Central memory CD4-positive, alpha-beta T cell (primary cell): ENCODE results near the gene DIPK2B.

ENCODE experiments used
- DNase-seq: peaks from one replicate; pipeline ENCODE4 v3.0.0; 2022

Gene DIPK2B

GRCh38 chrX:45157647-45158046 is 43.0 kb downstream of the DIPK2B start:
- DNase-seq: no peak

- DNase-seq: no peak
These were observed 46.2 kb downstream of the DIPK2B start for GRCh38 chrX:45154462-45154861.

DNA sequence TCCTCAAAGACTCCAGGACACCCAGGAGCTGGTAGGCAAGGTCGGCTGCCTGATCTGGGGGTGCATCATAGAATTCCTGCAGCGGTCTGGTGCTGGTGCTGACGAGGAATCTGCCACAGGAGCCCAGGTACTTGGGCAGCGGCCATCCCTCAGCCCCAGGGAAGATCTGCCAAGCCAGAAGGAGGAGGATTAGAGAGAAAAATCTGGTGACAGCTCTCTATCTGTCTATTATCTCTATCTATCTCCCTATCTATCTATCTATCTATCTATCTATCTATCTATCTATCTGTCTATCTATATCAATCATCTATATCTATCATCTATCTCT is 46.7 kb downstream of the DIPK2B start:
- DNase-seq: no peak
